K562 (cell line): ENCODE measurements around the gene PLXNB1. TPM values are rescaled to one million over a fixed set of nuclear protein-coding genes. Genes with fewer than 3 reads are reported as not detected.

Experiments
- EP400 ChIP-seq: fragments of 450-650 bp; IDR thresholded peaks from 2 replicates; pipeline ENCODE4 v1.6.1; 2017; ENCODE audit warnings: antibody characterized with exemption, mild to moderate bottlenecking, moderate library complexity
- ETV5 ChIP-seq: sonication (generic); formaldehyde crosslinking; IDR thresholded peaks from 2 replicates; pipeline ENCODE4 v1.4.0; 2020; ENCODE audit warnings: low read depth, mild to moderate bottlenecking, missing genetic modification reagents
- FOXK1 ChIP-seq: sonication (generic); formaldehyde crosslinking; IDR thresholded peaks from 2 replicates; pipeline ENCODE4 v1.8.0; 2022; ENCODE audit warnings: missing genetic modification reagents, mild to moderate bottlenecking, borderline replicate concordance
- GABPA ChIP-seq: fragments of 200-800 bp; sonication (Bioruptor generic); conservative IDR thresholded peaks from 2 replicates; pipeline ENCODE4 v1.6.1; 2016; ENCODE audit warnings: low read depth, missing genetic modification characterization, missing compliant biosample characterization
- HDAC1 ChIP-seq, 2 experiments: fragments of 450-650 bp; IDR thresholded peaks; 2 replicates each; pipeline ENCODE4 v1.6.1; 2016 to 2017; ENCODE audit warnings: inconsistent platforms in 1 of 2, mild to moderate bottlenecking in 1 of 2, moderate library complexity in 1 of 2
- STAT5A ChIP-seq: IDR thresholded peaks from 2 replicates; pipeline ENCODE4 v1.6.1; 2012; ENCODE audit warnings: low read length, inconsistent platforms, borderline replicate concordance
- TRIM28 ChIP-seq: fragments of 450-650 bp; IDR thresholded peaks from 2 replicates; pipeline ENCODE4 v1.6.1; 2017
- ZNF699 ChIP-seq: fragments of 250-450 bp; sonication (Bioruptor Pico); IDR thresholded peaks from 2 replicates; pipeline ENCODE4 v1.8.0; 2021; ENCODE audit warnings: mild to moderate bottlenecking, moderate library complexity; ENCODE audit not compliant: insufficient replicate concordance
- polyA plus RNA-seq, 8 experiments: library from polyadenylated mRNA; depleted of rRNA in 4 of 8; stranded (reverse) in 5 of 8; unstranded in 3 of 8; fragments of >200 nt; fragmentation: Nextera tagmentation in 2 of 8; fragmentation: Illumina TruSeq in 1 of 8; extraction: Ambion mirVana in 2 of 8; extraction: Trizol in 1 of 8; gene quantifications; 2 replicates each; pipeline versions ENCODE4 v1.2.1 to v1.2.3, GENCODE V29; 2011 to 2014; ENCODE audit warnings: inconsistent platforms in 1 of 8, missing spikeins in 1 of 8
- total RNA-seq, 7 experiments: library from RNA; depleted of rRNA in 6 of 7; stranded (reverse); fragments of >200 nt in 6 of 7; fragmentation: Illumina TruSeq in 2 of 7; extraction: Trizol in 2 of 7; gene quantifications; 2 replicates each; pipeline versions ENCODE4 v1.2.1 to v1.2.3, GENCODE V29; 2011 to 2021; ENCODE audit warnings: low replicate concordance in 1 of 7
- TF ChIP-seq, protein P1 (sequence below): fragments of 450-650 bp; IDR thresholded peaks from 2 replicates; pipeline ENCODE4 v1.6.1; 2016; ENCODE audit warnings: mild to moderate bottlenecking, moderate library complexity
- TF ChIP-seq, protein P2 (sequence below): fragments of 250-450 bp; sonication (Bioruptor Pico); IDR thresholded peaks from 2 replicates; pipeline ENCODE4 v1.4.0; 2020

The PLXNB1 gene
- total and polyA plus RNA-seq, 9 of the 15 experiments (the other 6 are each of a cell fraction or from before 2014, with no cell fraction given) = 0.17 to 17.4 (median 6.0) TPM

DNA sequence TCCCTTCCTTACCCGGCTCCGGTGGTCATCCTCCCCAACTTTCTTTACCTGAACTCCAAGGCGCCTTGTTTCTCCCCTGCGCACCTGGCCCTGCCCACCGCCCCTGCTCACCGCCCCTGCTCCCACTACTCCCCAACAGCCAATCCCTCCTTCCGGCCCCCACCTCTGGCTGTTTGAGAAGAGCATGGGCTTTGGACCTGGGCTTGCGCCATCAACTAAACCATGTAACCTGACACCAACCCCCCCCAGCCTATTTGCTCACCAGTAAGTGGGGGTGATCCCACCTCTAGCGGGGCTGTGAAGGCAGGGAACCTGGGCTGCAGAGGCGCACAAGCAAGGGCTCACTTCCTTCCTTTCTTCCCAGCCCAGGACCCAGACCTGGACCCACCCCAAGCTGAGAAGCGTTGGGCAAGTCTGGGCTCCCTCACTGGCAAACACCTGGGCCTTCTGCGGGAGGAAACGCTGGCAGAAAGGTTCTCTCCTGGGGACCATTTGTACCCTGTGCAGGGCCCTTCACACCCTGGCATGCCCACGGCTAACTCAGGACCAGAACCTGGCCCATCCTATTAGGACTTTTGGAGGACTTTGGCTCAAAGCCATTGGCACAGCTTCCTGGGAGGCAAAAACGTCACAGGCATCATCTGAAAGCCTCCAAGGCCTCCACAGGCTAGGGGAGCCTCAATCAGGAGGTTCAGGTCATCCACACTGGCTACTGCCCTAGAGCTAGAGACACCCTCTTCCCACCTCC lies at the start of gene PLXNB1 (continued):
- TF ChIP-seq, protein P1, sequence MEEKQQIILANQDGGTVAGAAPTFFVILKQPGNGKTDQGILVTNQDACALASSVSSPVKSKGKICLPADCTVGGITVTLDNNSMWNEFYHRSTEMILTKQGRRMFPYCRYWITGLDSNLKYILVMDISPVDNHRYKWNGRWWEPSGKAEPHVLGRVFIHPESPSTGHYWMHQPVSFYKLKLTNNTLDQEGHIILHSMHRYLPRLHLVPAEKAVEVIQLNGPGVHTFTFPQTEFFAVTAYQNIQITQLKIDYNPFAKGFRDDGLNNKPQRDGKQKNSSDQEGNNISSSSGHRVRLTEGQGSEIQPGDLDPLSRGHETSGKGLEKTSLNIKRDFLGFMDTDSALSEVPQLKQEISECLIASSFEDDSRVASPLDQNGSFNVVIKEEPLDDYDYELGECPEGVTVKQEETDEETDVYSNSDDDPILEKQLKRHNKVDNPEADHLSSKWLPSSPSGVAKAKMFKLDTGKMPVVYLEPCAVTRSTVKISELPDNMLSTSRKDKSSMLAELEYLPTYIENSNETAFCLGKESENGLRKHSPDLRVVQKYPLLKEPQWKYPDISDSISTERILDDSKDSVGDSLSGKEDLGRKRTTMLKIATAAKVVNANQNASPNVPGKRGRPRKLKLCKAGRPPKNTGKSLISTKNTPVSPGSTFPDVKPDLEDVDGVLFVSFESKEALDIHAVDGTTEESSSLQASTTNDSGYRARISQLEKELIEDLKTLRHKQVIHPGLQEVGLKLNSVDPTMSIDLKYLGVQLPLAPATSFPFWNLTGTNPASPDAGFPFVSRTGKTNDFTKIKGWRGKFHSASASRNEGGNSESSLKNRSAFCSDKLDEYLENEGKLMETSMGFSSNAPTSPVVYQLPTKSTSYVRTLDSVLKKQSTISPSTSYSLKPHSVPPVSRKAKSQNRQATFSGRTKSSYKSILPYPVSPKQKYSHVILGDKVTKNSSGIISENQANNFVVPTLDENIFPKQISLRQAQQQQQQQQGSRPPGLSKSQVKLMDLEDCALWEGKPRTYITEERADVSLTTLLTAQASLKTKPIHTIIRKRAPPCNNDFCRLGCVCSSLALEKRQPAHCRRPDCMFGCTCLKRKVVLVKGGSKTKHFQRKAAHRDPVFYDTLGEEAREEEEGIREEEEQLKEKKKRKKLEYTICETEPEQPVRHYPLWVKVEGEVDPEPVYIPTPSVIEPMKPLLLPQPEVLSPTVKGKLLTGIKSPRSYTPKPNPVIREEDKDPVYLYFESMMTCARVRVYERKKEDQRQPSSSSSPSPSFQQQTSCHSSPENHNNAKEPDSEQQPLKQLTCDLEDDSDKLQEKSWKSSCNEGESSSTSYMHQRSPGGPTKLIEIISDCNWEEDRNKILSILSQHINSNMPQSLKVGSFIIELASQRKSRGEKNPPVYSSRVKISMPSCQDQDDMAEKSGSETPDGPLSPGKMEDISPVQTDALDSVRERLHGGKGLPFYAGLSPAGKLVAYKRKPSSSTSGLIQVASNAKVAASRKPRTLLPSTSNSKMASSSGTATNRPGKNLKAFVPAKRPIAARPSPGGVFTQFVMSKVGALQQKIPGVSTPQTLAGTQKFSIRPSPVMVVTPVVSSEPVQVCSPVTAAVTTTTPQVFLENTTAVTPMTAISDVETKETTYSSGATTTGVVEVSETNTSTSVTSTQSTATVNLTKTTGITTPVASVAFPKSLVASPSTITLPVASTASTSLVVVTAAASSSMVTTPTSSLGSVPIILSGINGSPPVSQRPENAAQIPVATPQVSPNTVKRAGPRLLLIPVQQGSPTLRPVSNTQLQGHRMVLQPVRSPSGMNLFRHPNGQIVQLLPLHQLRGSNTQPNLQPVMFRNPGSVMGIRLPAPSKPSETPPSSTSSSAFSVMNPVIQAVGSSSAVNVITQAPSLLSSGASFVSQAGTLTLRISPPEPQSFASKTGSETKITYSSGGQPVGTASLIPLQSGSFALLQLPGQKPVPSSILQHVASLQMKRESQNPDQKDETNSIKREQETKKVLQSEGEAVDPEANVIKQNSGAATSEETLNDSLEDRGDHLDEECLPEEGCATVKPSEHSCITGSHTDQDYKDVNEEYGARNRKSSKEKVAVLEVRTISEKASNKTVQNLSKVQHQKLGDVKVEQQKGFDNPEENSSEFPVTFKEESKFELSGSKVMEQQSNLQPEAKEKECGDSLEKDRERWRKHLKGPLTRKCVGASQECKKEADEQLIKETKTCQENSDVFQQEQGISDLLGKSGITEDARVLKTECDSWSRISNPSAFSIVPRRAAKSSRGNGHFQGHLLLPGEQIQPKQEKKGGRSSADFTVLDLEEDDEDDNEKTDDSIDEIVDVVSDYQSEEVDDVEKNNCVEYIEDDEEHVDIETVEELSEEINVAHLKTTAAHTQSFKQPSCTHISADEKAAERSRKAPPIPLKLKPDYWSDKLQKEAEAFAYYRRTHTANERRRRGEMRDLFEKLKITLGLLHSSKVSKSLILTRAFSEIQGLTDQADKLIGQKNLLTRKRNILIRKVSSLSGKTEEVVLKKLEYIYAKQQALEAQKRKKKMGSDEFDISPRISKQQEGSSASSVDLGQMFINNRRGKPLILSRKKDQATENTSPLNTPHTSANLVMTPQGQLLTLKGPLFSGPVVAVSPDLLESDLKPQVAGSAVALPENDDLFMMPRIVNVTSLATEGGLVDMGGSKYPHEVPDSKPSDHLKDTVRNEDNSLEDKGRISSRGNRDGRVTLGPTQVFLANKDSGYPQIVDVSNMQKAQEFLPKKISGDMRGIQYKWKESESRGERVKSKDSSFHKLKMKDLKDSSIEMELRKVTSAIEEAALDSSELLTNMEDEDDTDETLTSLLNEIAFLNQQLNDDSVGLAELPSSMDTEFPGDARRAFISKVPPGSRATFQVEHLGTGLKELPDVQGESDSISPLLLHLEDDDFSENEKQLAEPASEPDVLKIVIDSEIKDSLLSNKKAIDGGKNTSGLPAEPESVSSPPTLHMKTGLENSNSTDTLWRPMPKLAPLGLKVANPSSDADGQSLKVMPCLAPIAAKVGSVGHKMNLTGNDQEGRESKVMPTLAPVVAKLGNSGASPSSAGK = no peak
- peak; percentile 62; the same call in 1 of the 2 replicates for TF ChIP-seq EP400
- no peak for TF ChIP-seq ZNF699 (CRISPR knock-in tag)
- TF ChIP-seq TRIM28 = no peak
- TF ChIP-seq STAT5A = no peak
- TF ChIP-seq, protein P2, sequence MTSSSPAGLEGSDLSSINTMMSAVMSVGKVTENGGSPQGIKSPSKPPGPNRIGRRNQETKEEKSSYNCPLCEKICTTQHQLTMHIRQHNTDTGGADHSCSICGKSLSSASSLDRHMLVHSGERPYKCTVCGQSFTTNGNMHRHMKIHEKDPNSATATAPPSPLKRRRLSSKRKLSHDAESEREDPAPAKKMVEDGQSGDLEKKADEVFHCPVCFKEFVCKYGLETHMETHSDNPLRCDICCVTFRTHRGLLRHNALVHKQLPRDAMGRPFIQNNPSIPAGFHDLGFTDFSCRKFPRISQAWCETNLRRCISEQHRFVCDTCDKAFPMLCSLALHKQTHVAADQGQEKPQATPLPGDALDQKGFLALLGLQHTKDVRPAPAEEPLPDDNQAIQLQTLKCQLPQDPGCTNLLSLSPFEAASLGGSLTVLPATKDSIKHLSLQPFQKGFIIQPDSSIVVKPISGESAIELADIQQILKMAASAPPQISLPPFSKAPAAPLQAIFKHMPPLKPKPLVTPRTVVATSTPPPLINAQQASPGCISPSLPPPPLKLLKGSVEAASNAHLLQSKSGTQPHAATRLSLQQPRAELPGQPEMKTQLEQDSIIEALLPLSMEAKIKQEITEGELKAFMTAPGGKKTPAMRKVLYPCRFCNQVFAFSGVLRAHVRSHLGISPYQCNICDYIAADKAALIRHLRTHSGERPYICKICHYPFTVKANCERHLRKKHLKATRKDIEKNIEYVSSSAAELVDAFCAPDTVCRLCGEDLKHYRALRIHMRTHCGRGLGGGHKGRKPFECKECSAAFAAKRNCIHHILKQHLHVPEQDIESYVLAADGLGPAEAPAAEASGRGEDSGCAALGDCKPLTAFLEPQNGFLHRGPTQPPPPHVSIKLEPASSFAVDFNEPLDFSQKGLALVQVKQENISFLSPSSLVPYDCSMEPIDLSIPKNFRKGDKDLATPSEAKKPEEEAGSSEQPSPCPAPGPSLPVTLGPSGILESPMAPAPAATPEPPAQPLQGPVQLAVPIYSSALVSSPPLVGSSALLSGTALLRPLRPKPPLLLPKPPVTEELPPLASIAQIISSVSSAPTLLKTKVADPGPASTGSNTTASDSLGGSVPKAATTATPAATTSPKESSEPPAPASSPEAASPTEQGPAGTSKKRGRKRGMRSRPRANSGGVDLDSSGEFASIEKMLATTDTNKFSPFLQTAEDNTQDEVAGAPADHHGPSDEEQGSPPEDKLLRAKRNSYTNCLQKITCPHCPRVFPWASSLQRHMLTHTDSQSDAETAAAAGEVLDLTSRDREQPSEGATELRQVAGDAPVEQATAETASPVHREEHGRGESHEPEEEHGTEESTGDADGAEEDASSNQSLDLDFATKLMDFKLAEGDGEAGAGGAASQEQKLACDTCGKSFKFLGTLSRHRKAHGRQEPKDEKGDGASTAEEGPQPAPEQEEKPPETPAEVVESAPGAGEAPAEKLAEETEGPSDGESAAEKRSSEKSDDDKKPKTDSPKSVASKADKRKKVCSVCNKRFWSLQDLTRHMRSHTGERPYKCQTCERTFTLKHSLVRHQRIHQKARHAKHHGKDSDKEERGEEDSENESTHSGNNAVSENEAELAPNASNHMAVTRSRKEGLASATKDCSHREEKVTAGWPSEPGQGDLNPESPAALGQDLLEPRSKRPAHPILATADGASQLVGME = no peak
- TF ChIP-seq ETV5 (CRISPR knock-in tag) = 0 out of 2 replicates have a peak, but pooled peaks have one; percentile 52
- no peak for TF ChIP-seq GABPA (tag)
- no peak for TF ChIP-seq FOXK1 (CRISPR knock-in tag)
- peak in 1 of 2 experiments; percentile 55; a peak in 1 of 4 replicates for TF ChIP-seq HDAC1 (IDR thresholded peaks at IDR 0.05)
